GM18858 (cell line): ENCODE measurements around the gene CCDC27.
"Not testable (repeated sequence)": the region's sequence is repeated elsewhere in the genome, so short reads cannot be mapped to it uniquely, and the experiment has no call there.

Experiments
- ATAC-seq: cut with Tn5 transposase; IDR thresholded peaks from one replicate; pipeline ENCODE4 v1.9.1; 2021; ENCODE audit not compliant: unreplicated experiment

Gene CCDC27

GRCh38 chr1:3735027-3735681 is 17.1 kb upstream of the CCDC27 start:
- no peak for ATAC-seq

- ATAC-seq: no peak
Measured at GRCh38 chr1:3735688-3736087, 16.6 kb upstream of the CCDC27 start.

GRCh38 chr1:3736131-3736561 is 16.1 kb upstream of the CCDC27 start:
- no peak for ATAC-seq

GRCh38 chr1:3736708-3737107 is 15.5 kb upstream of the CCDC27 start:
- no peak for ATAC-seq

GRCh38 chr1:3738943-3739342 is 13.3 kb upstream of the CCDC27 start:
- no peak for ATAC-seq

- ATAC-seq: no peak
Measured at GRCh38 chr1:3740042-3740441, 12.2 kb upstream of the CCDC27 start.

- no peak for ATAC-seq
Measured at GRCh38 chr1:3740752-3741151, 11.5 kb upstream of the CCDC27 start.

- no peak for ATAC-seq
Measured at GRCh38 chr1:3741566-3742438, 10.4 kb upstream of the CCDC27 start.

- ATAC-seq: no peak
Measured at GRCh38 chr1:3742439-3743298, 9.6 kb upstream of the CCDC27 start.

- no peak for ATAC-seq
Measured at GRCh38 chr1:3743421-3743820, 8.8 kb upstream of the CCDC27 start.

- ATAC-seq: no peak
Measured at GRCh38 chr1:3743826-3744225, 8.4 kb upstream of the CCDC27 start.

GRCh38 chr1:3744646-3745045 is 7.6 kb upstream of the CCDC27 start:
- no peak for ATAC-seq

GRCh38 chr1:3745071-3745470 is 7.2 kb upstream of the CCDC27 start:
- ATAC-seq: no peak

GRCh38 chr1:3745590-3746381 is 6.5 kb upstream of the CCDC27 start:
- ATAC-seq: no peak

- no peak for ATAC-seq
Measured at GRCh38 chr1:3746389-3746829, 5.8 kb upstream of the CCDC27 start.

- no peak for ATAC-seq
Measured at GRCh38 chr1:3746830-3747521, 5.3 kb upstream of the CCDC27 start.

GRCh38 chr1:3747522-3747848 is 4.8 kb upstream of the CCDC27 start:
- ATAC-seq: no peak

GRCh38 chr1:3747903-3748302 is 4.3 kb upstream of the CCDC27 start:
- ATAC-seq: no peak

- ATAC-seq: not testable (repeated sequence)
Measured at GRCh38 chr1:3748316-3748900, 3.8 kb upstream of the CCDC27 start.

- ATAC-seq: no peak
Measured at GRCh38 chr1:3749512-3749911, 2.7 kb upstream of the CCDC27 start.
